HUES64 (cell line): Measurements from ENCODE around the gene TAF3. TPM values are rescaled to one million over a fixed set of nuclear protein-coding genes. Genes with fewer than 3 reads are reported as not detected.
"Not testable (repeated sequence)": the region's sequence is repeated elsewhere in the genome, so short reads cannot be mapped to it uniquely, and the experiment has no call there.

Source experiments
- H3K27ac ChIP-seq: 2 replicates; pipeline ENCODE4 v1.7.0; 2013; ENCODE audit warnings: low read depth, low read length, inconsistent platforms
- H3K27me3 ChIP-seq: 2 replicates; pipeline ENCODE4 v1.6.1; 2013; ENCODE audit warnings: mild to moderate bottlenecking, low read length; ENCODE audit not compliant: insufficient read depth
- H3K36me3 ChIP-seq: 2 replicates; pipeline ENCODE4 v1.6.1; 2013; ENCODE audit warnings: mild to moderate bottlenecking, low read length; ENCODE audit not compliant: insufficient read depth
- H3K4me1 ChIP-seq: 2 replicates; pipeline ENCODE4 v1.6.1; 2013; ENCODE audit warnings: mild to moderate bottlenecking, low read length, moderate library complexity; ENCODE audit not compliant: insufficient read depth
- H3K4me3 ChIP-seq: 2 replicates; pipeline ENCODE4 v1.5.1; 2013; ENCODE audit warnings: mild to moderate bottlenecking, low read length, moderate library complexity
- H3K9ac ChIP-seq: 2 replicates; pipeline ENCODE4 v1.6.1; 2013; ENCODE audit warnings: mild to moderate bottlenecking, low read depth, low read length
- H3K9me3 ChIP-seq: 2 replicates; pipeline ENCODE4 v1.6.1; 2013; ENCODE audit warnings: low read depth, low read length; ENCODE audit not compliant: insufficient read depth
- WGBS: fragments of 150-250, 120-280 bp; methylation state at CpG from one replicate; pipeline ENCODE4 v1.1.7; 2013; ENCODE audit warnings: missing lambda C conversion rate; 5-methylcytosine and 5-hydroxymethylcytosine counted together
- polyA plus RNA-seq, 2 experiments: library from polyadenylated mRNA; stranded (reverse); fragments of 50-300 nt; gene quantifications; one replicate each; pipeline ENCODE4 v1.2.3, GENCODE V29; 2013

TAF3 gene, protein sequence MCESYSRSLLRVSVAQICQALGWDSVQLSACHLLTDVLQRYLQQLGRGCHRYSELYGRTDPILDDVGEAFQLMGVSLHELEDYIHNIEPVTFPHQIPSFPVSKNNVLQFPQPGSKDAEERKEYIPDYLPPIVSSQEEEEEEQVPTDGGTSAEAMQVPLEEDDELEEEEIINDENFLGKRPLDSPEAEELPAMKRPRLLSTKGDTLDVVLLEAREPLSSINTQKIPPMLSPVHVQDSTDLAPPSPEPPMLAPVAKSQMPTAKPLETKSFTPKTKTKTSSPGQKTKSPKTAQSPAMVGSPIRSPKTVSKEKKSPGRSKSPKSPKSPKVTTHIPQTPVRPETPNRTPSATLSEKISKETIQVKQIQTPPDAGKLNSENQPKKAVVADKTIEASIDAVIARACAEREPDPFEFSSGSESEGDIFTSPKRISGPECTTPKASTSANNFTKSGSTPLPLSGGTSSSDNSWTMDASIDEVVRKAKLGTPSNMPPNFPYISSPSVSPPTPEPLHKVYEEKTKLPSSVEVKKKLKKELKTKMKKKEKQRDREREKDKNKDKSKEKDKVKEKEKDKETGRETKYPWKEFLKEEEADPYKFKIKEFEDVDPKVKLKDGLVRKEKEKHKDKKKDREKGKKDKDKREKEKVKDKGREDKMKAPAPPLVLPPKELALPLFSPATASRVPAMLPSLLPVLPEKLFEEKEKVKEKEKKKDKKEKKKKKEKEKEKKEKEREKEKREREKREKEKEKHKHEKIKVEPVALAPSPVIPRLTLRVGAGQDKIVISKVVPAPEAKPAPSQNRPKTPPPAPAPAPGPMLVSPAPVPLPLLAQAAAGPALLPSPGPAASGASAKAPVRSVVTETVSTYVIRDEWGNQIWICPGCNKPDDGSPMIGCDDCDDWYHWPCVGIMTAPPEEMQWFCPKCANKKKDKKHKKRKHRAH
- polyA plus RNA-seq (2013, experiment 1 of 2): 7.4 TPM
- 7.3 TPM for polyA plus RNA-seq (2013, experiment 2 of 2)

DNA sequence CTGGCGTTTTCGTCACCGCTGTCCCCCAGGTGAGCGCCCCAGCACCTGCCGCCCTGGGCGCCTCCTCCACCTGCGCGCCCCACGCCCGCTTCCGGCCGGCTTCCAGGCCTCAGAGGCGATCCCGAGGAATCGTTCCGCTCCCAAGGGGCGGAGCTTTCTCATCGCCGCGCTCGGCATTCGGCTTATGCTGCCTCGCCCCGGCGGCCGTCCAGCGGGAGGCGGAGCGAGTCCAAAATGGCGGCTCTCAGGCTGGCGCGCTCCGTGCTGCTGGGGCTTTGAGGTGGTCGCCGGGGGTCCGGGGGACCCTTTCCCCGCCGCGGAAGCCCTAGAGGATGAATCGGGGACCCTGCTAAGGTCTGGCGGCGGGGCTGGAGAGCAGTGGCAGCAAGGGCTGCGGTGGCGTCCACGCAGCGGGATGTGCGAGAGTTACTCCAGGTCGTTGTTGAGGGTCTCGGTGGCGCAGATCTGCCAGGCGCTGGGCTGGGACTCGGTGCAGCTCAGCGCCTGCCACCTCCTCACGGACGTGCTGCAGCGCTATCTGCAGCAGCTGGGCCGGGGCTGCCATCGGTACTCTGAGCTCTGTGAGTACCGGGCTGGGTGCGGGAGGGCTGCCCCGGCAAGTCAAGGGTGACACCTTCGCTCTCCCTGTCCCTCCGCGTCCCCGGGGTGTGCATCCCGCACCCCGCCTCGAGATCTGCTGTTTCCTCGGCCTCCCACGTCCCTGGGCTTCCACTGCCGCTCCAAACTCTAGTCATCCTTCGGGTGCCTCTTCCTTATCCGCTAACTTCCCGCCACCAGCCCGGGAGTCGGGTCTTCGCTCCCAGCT, at the start of gene TAF3:
Gene TAF3, plus strand, starts transcription at position 211 of the 826 bp plus-strand sequence. Its CDS starts 205 bp downstream, at position 416.
- H3K4me1 ChIP-seq: peaks cover 14% of the 10 kb centered on the region; the same call in 1 of the 2 replicates
- H3K9ac ChIP-seq: peak within 1 kb of the TSS; percentile 92
- under 1% methylated on average over 77 of the region's 77 CpGs for WGBS
- H3K4me3 ChIP-seq: peak within 1 kb of the TSS; percentile 100
- peaks cover 14% of the 10 kb centered on the region; the same call in 1 of the 2 replicates for H3K36me3 ChIP-seq
- no peak within 1 kb of the TSS; the same call in 1 of the 2 replicates for H3K27ac ChIP-seq
- H3K9me3 ChIP-seq: no peaks in the 10 kb centered on the region
- H3K27me3 ChIP-seq: peaks cover 6% of the 10 kb centered on the region; the same call in 1 of the 2 replicates

DNA sequence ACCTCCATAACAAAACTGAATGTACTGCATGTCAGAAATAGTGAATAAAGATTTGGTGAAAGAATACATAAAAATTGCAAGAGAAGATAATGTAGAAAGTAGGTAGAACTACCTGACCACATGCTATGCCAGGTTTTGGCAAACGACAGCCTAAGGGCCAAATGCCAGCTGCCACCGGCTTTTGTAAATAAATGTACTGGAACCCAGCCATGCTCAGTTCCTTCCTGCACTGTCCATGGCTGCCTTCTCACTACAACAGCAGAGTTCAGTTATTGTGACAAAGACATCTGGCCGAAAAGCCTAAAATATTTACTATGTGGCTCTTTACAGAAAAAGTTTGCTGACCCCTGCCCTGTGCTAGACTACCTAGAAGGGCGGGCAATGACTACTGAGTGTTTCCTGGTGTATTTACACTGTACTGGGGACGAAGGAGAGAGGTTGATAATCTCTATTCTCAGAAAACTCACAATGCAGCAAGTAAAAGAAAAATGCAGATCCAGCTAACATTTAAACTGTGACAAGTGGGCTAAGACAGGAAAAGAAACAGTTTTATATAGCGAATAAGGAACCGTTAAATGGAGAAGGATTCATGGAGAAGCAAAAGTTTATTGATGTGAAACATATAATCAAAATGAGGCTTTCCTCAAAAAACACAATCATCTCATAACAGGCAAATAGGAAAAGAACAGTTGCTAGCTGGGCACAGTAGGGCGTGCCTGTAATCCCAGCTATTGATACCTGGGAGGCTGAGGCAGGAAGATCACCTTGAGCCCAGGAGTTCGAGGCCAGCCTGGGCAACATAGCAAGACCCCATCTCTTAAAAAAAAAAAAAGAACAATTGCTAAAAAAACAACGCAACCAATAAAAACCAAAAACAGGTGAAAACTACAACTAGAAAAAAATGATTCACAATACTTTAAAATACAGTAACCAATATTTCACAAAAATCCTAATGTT, 44.2 kb upstream of the TAF3 start:
- WGBS: 85% methylated on average over 10 of the region's 10 CpGs
- Histone ChIP-seq H3K27me3 (no peaks in the 10 kb centered on the region), H3K4me1 (no peaks in the 10 kb centered on the region), H3K36me3 (peaks cover 89% of the 10 kb centered on the region), H3K9me3 (no peaks in the 10 kb centered on the region), H3K9ac (no peak overlapping the region), H3K27ac (no peak overlapping the region), H3K4me3 (no peak overlapping the region)

DNA sequence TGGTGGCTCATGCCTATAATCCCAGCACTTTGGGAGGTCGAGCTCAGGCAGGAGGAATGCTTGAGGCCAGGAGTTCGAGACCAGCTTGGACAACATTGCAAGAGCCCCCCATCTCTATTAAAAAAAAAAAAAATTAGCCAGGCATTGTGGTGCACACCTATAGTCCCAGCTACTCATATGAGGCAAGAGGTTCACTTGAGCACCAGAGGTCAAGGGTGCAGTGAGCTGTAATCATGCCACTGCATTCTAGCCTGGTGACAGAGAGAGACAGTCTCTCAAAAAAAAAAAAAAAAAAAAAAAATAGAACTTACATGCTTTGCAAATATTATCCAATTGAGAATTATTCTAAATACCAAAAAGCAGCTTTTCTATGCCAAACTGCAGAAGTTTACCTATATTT, 41.5 kb upstream of the TAF3 start:
- no peaks in the 10 kb centered on the region for H3K9me3 ChIP-seq
- no peaks in the 10 kb centered on the region for H3K27me3 ChIP-seq
- no peak overlapping the region for H3K9ac ChIP-seq
- no peaks in the 10 kb centered on the region for H3K4me1 ChIP-seq
- H3K27ac ChIP-seq: no peak overlapping the region
- peaks cover 86% of the 10 kb centered on the region for H3K36me3 ChIP-seq
- H3K4me3 ChIP-seq: no peak overlapping the region
- WGBS: 95% methylated on average over 2 of the region's 2 CpGs

DNA sequence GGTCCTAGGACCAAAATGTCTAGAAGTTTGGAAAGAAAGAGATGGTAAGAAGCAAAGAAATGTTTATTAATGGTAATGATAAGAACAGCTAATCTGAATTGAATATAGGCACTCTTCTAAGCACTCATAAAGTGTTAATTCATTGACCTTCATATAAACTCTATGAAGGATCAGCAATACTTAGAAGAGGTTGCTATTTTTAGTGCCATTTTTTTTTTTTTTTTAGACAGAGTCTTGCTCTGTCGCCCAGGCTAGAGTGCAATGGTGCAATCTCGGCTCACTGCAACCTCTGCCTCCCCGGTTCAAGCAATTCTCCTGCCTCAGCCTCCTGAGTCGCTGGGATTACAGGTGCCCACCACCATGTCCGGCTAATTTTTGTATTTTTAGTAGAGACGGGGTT, 36.1 kb upstream of the TAF3 start:
- not testable (repeated sequence) for H3K4me3 ChIP-seq, H3K4me1 ChIP-seq, H3K27ac ChIP-seq, H3K27me3 ChIP-seq, H3K9ac ChIP-seq, H3K9me3 ChIP-seq
- peaks cover 51% of the 10 kb centered on the region for H3K36me3 ChIP-seq
- WGBS: 98% methylated on average over 6 of the region's 6 CpGs

DNA sequence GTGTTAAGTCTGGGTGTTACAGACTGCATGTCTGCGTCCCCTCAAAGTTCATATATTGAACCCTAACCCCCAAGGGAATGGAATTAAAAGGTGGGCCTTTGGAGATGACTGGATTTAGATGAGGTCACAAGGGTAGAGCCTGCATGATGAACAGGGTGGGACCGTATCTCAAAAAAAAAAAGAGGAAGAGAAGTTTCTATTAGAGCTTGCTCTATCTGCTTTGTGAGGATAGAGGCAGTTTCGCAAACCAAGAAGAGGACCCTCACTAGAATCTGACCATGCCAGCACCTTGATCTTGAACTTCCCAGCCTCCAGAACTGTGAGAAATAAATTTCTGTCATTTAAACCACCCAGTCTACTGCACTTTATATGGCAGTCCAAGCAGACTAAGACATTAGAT, 31.9 kb upstream of the TAF3 start:
- 97% methylated on average over 3 of the region's 3 CpGs for WGBS
- peaks cover 10% of the 10 kb centered on the region for H3K4me1 ChIP-seq
- H3K36me3 ChIP-seq: peaks cover 10% of the 10 kb centered on the region; the same call in 1 of the 2 replicates
- H3K9me3 ChIP-seq: no peaks in the 10 kb centered on the region
- peak overlapping the region; percentile 96 for H3K4me3 ChIP-seq
- no peak overlapping the region for H3K27ac ChIP-seq
- H3K27me3 ChIP-seq: no peaks in the 10 kb centered on the region
- H3K9ac ChIP-seq: peak overlapping the region; percentile 92; the same call in 1 of the 2 replicates

DNA sequence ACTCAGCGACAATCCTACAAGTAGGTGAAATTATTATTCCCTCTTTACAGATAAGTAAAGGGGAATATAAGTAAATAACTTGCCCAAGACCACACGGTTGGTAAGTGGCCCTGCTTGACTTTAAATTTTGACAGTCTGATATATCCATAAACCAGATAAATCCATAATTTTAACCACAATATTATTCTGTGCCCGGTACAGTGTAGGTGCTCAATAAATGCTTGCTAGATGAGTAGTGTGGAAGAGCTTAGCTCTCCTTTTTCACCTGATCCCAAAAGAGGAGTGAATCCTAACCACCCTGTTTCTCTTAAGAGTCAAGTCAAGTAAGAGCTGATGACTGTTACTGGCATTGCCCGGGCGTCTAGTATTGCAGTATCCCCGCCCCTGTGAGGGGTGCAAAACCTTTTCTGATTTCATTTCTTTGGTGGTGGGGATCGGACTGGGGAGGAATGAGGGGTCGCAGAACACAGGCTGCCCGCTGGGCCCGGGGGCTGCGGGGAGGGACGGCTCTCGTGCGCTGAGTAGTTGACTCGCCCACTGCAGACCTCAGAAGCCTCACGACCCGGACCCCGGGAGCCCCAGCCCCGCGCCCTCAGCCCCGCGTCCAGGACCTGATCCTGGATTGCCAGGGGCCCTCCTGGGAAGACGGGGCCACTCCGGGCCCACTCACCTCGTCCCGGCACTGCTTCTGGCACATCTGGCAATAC, 31.0 kb upstream of the TAF3 start:
- H3K27me3 ChIP-seq: no peaks in the 10 kb centered on the region
- no peaks in the 10 kb centered on the region for H3K9me3 ChIP-seq
- peak overlapping the region; percentile 64 for H3K27ac ChIP-seq
- peaks cover 12% of the 10 kb centered on the region for H3K36me3 ChIP-seq
- H3K9ac ChIP-seq: peak overlapping the region; percentile 92
- WGBS: 2% methylated on average over 24 of the region's 26 CpGs
- H3K4me1 ChIP-seq: peaks cover 10% of the 10 kb centered on the region
- H3K4me3 ChIP-seq: peak overlapping the region; percentile 96

DNA sequence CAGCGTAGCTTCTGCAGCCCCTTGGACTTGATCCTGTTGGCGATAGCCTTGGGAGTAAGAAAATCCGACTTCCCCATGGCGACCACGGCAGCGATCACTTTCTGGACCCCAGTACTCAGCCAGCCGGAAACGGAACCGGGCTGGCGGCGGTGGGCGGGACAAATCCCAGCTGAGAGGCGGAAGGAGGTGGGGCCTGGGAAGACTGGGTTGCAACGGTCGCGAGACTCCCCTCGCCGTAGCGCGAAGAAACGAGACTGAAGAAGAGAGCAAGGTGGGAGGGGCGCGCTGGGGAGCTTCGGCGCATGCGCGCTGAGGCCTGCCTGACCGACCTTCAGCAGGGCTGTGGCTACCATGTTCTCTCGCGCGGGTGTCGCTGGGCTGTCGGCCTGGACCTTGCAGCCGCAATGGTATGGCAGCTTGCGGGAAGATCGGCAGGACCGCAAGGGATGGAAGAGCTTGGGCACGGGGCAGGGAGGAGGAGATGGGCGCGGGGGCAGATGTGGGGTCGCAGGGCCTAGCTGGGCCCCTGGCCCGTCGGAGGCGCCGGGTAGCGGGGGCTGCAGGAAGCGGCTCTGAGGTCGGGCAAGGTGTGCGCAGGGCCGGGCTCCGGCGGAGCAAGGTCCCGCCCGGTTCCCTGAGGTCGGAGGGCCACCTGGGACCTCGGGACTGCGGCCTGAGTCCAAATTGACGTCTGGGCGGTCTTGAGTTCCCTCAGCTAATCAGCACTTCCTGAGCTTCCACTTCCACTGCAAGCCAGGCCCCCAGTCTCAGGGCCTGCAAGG, 30.3 kb upstream of the TAF3 start, which contains the start of the genes ATP5F1C and KIN:
Gene ATP5F1C, plus strand, starts transcription at position 321 of the 782 bp plus-strand sequence. Its CDS starts 31 bp downstream, at position 352.
Gene KIN, minus strand, starts transcription at position 137 of the 782 bp plus-strand sequence. Its CDS starts 60 bp downstream, at position 77.
- Histone ChIP-seq H3K27ac (peak within 1 kb of the TSS; percentile 64), H3K4me1 (peaks cover 10% of the 10 kb centered on the region)
- under 1% methylated on average over 59 of the region's 59 CpGs for WGBS

DNA sequence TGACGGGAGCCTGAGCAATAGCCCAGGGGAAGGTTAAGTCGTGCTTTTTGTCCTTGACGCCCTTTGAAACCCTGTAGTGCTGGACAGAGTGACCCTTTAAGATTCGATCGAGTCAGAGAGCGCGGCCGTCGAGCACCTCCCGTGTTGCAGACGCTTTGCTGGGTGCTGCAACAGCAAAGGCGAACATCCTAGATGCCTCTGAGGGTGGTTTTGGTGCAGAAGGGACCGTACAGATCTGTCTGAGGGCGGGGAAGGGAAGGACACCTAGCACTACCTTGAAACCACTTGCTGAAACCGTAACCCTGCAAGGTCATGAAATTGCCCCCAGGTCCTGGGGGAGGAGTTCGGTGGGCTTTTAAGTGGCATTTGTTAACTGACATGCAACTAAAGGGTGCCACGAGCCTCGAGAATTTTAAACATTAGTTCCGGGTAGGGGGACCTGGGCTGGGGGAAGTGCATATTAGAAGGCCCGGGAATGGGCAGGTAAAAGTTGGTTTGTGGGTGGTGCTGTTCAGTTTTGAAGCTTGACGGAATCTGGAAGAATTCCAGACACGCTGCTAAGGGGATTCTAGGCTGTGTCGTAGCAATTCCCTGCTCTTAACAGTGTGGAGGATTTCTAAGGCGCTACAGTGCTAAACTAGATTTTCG, 29.5 kb upstream of the TAF3 start:
- Histone ChIP-seq H3K27me3 (no peaks in the 10 kb centered on the region), H3K9ac (peak overlapping the region; percentile 89), H3K4me3 (peak overlapping the region; percentile 96), H3K27ac (peak overlapping the region; percentile 53; the same call in 1 of the 2 replicates), H3K4me1 (peaks cover 10% of the 10 kb centered on the region), H3K9me3 (no peaks in the 10 kb centered on the region), H3K36me3 (peaks cover 10% of the 10 kb centered on the region)
- WGBS: 2% methylated on average over 24 of the region's 25 CpGs

More for the DNA sequence above, 30.3 kb upstream of the TAF3 start, which contains the start of the genes ATP5F1C and KIN:
- no peaks in the 10 kb centered on the region for H3K9me3 ChIP-seq
- peaks cover 11% of the 10 kb centered on the region for H3K36me3 ChIP-seq
- H3K9ac ChIP-seq: peak within 1 kb of the TSS; percentile 92
- no peaks in the 10 kb centered on the region for H3K27me3 ChIP-seq
- peak within 1 kb of the TSS; percentile 96 for H3K4me3 ChIP-seq
